IMR-90 (cell line): ENCODE results near the gene DNAJC11. TPM values are rescaled to one million over a fixed set of nuclear protein-coding genes. Genes with fewer than 3 reads are reported as not detected.
A peak's percentile ranks its signal among the peaks of the same experiment; 100 is the strongest.

Source experiments
- ATAC-seq: fragments of 200-7000 bp; cut with Tn5 transposase; 2 replicates; pipeline ENCODE4 v1.9.1; 2020; ENCODE audit warnings: low read depth, mild to moderate bottlenecking, moderate library complexity
- BruUV-seq: library from RNA; stranded (reverse); fragments of 400-500 nt; replicated peaks from 2 replicates; lab custom pipeline; 2021; lab: Mats Ljungman, UMichigan
- CTCF ChIA-PET: fragments of 300-600 bp; formaldehyde crosslinking; extraction: SDS; loops from one replicate; lab custom pipeline; 2021; ENCODE audit warnings: antibody characterized with exemption; lab: Yijun Ruan, JAX
- POLR2A ChIA-PET: fragments of 300-600 bp; sonication (Branson Sonifier 250); formaldehyde crosslinking; loops from one replicate; lab custom pipeline; 2022; ENCODE audit warnings: antibody characterized with exemption; ENCODE audit not compliant: unreplicated experiment; lab: Charles Lee
- DNase-seq: peaks from one replicate; pipeline ENCODE4 v3.0.0; 2013
- H2AFZ ChIP-seq: replicated peaks from 2 replicates; pipeline ENCODE3; 2013; ENCODE audit warnings: low read length, mild to moderate bottlenecking; ENCODE audit not compliant: poor library complexity
- H2AK5ac ChIP-seq: 2 replicates; pipeline ENCODE4 v1.6.1; 2013; ENCODE audit warnings: low read depth, low read length, inconsistent platforms
- H2AK9ac ChIP-seq: replicated peaks from 2 replicates; pipeline ENCODE3; 2013; ENCODE audit warnings: mild to moderate bottlenecking, low read depth, low read length, moderate library complexity; ENCODE audit not compliant: poor library complexity
- H2BK120ac ChIP-seq: 2 replicates; pipeline ENCODE4 v1.6.1; 2013; ENCODE audit warnings: low read depth, low read length, inconsistent platforms
- H2BK15ac ChIP-seq: 3 replicates; pipeline ENCODE4 v1.6.1; 2013; ENCODE audit warnings: low read depth, low read length, inconsistent platforms
- H2BK20ac ChIP-seq: 2 replicates; pipeline ENCODE4 v1.6.1; 2013; ENCODE audit warnings: low read depth, mild to moderate bottlenecking, inconsistent platforms, low read length, moderate library complexity
- H2BK5ac ChIP-seq: 2 replicates; pipeline ENCODE4 v1.6.1; 2013; ENCODE audit warnings: mild to moderate bottlenecking, low read depth, low read length, inconsistent platforms; ENCODE audit not compliant: poor library complexity, severe bottlenecking
- H3K14ac ChIP-seq: replicated peaks from 2 replicates; pipeline ENCODE4 v1.6.1; 2013; ENCODE audit warnings: low read depth, low read length, inconsistent platforms
- H3K18ac ChIP-seq: 2 replicates; pipeline ENCODE4 v1.6.1; 2013; ENCODE audit warnings: low read depth, low read length, control low read depth
- H3K23ac ChIP-seq: 2 replicates; pipeline ENCODE4 v1.6.1; 2013; ENCODE audit warnings: low read depth, low read length, inconsistent platforms
- H3K27ac ChIP-seq: 2 replicates; pipeline ENCODE4 v1.5.1; 2013; ENCODE audit warnings: mild to moderate bottlenecking, control low read depth, low read length; ENCODE audit not compliant: insufficient read depth
- H3K27me3 ChIP-seq: 2 replicates; pipeline ENCODE4 v1.6.1; 2013; ENCODE audit warnings: low read length; ENCODE audit not compliant: control insufficient read depth, insufficient read depth
- H3K36me3 ChIP-seq: 2 replicates; pipeline ENCODE4 v1.6.1; 2013; ENCODE audit warnings: low read length, mixed read lengths; ENCODE audit not compliant: control insufficient read depth, insufficient read depth
- H3K4ac ChIP-seq: 2 replicates; pipeline ENCODE4 v1.6.1; 2013; ENCODE audit warnings: low read depth, low read length, inconsistent platforms
- H3K4me1 ChIP-seq: 2 replicates; pipeline ENCODE4 v1.6.1; 2013; ENCODE audit warnings: low read length, mixed read lengths; ENCODE audit not compliant: control insufficient read depth, insufficient read depth
- H3K4me2 ChIP-seq: 2 replicates; pipeline ENCODE4 v1.6.1; 2013; ENCODE audit warnings: low read depth, mild to moderate bottlenecking, control low read depth, low read length, moderate library complexity
- H3K4me3 ChIP-seq: 2 replicates; pipeline ENCODE4 v1.5.1; 2013; ENCODE audit warnings: low read depth, mild to moderate bottlenecking, control low read depth, low read length, moderate library complexity; ENCODE audit not compliant: insufficient read depth
- H3K56ac ChIP-seq: 2 replicates; pipeline ENCODE4 v1.6.1; 2013; ENCODE audit warnings: low read length, inconsistent platforms; ENCODE audit not compliant: insufficient read depth; ENCODE audit errors: extremely low read depth
- H3K79me1 ChIP-seq, 2 experiments: 2 replicates each; pipeline ENCODE4 v1.6.1; 2013; ENCODE audit warnings: low read length in 2 of 2, inconsistent platforms in 1 of 2, low read depth in 1 of 2
- H3K9ac ChIP-seq: 2 replicates; pipeline ENCODE4 v1.6.1; 2013; ENCODE audit warnings: low read depth, low read length, control low read depth
- H3K9me1 ChIP-seq: 2 replicates; pipeline ENCODE4 v1.6.1; 2013; ENCODE audit warnings: low read length, inconsistent platforms; ENCODE audit not compliant: insufficient read depth
- H3K9me3 ChIP-seq: 2 replicates; pipeline ENCODE4 v1.6.1; 2013; ENCODE audit warnings: low read length; ENCODE audit not compliant: control insufficient read depth, insufficient read depth
- H4K20me1 ChIP-seq: 2 replicates; pipeline ENCODE4 v1.6.1; 2013; ENCODE audit warnings: low read length, inconsistent platforms; ENCODE audit not compliant: insufficient read depth
- H4K5ac ChIP-seq: 2 replicates; pipeline ENCODE4 v1.6.1; 2013; ENCODE audit warnings: mild to moderate bottlenecking, low read depth, low read length, control low read depth
- H4K8ac ChIP-seq, 2 experiments: 2 replicates each; pipeline ENCODE4 v1.6.1; 2013; ENCODE audit warnings: low read depth in 2 of 2, low read length in 2 of 2, control low read depth in 1 of 2, inconsistent platforms in 1 of 2
- H4K91ac ChIP-seq: 2 replicates; pipeline ENCODE4 v1.6.1; 2013; ENCODE audit warnings: low read depth, low read length, inconsistent platforms; ENCODE audit not compliant: insufficient read depth
- BHLHE40 ChIP-seq: fragments of 150-350 bp; IDR thresholded peaks from 2 replicates; pipeline ENCODE4 v1.6.1; 2016; ENCODE audit warnings: mild to moderate bottlenecking, low read depth, low read length
- FOS ChIP-seq: fragments of 150-350 bp; IDR thresholded peaks from 2 replicates; pipeline ENCODE4 v1.6.1; 2016; ENCODE audit warnings: low read depth, low read length
- MAFK ChIP-seq: IDR thresholded peaks from 2 replicates; pipeline ENCODE4 v1.6.1; 2012; ENCODE audit warnings: low read depth, low read length, improper control_type of control experiment
- MAZ ChIP-seq: IDR thresholded peaks from 2 replicates; pipeline ENCODE4 v1.6.1; 2012; ENCODE audit warnings: low read depth, mild to moderate bottlenecking, low read length, improper control_type of control experiment, moderate library complexity, borderline replicate concordance
- MXI1 ChIP-seq: IDR thresholded peaks from 2 replicates; pipeline ENCODE4 v1.6.1; 2012; ENCODE audit warnings: low read depth, mild to moderate bottlenecking, low read length, moderate library complexity, borderline replicate concordance
- NFE2L2 ChIP-seq: fragments of 150-350 bp; IDR thresholded peaks from 2 replicates; pipeline ENCODE4 v1.6.1; 2016; ENCODE audit warnings: low read depth, mild to moderate bottlenecking, low read length
- POLR2A ChIP-seq: IDR thresholded peaks from 2 replicates; pipeline ENCODE4 v1.6.1; 2012; ENCODE audit warnings: mild to moderate bottlenecking, low read depth, low read length
- RAD21 ChIP-seq: IDR thresholded peaks from 2 replicates; pipeline ENCODE4 v1.6.1; 2012; ENCODE audit warnings: low read length, improper control_type of control experiment
- RCOR1 ChIP-seq: IDR thresholded peaks from 2 replicates; pipeline ENCODE4 v1.6.1; 2012; ENCODE audit warnings: mild to moderate bottlenecking, low read length, improper control_type of control experiment; ENCODE audit not compliant: insufficient replicate concordance
- RFX5 ChIP-seq: IDR thresholded peaks from 2 replicates; pipeline ENCODE4 v1.8.0; 2012; ENCODE audit warnings: low read depth, mild to moderate bottlenecking, low read length, moderate library complexity
- SMC3 ChIP-seq: fragments of 150-350 bp; IDR thresholded peaks from 2 replicates; pipeline ENCODE4 v1.6.1; 2016; ENCODE audit warnings: low read depth, mild to moderate bottlenecking, antibody characterized with exemption, low read length, moderate library complexity
- USF2 ChIP-seq: fragments of 150-350 bp; IDR thresholded peaks from 2 replicates; pipeline ENCODE4 v1.6.1; 2017; ENCODE audit warnings: mild to moderate bottlenecking, antibody characterized with exemption, low read length, low read depth
- WGBS, 2 experiments: methylation state at CpG; one replicate each; pipeline versions ENCODE4 v1.1.5 to v1.1.7; 2013; ENCODE audit warnings: missing lambda C conversion rate in 2 of 2; ENCODE audit not compliant: insufficient read length in 1 of 2; ENCODE audit errors: extremely low coverage in 2 of 2; 5-methylcytosine and 5-hydroxymethylcytosine counted together
- dilution Hi-C: fragments of 300-500 bp; cut with HindIII; formaldehyde crosslinking; loops from one replicate; pipeline ENCODE4 v1.14.3; 2018; ENCODE audit warnings: low sequenced_read_pairs; ENCODE audit not compliant: unreplicated experiment
- in situ Hi-C: fragments of 300-500 bp; cut with MboI; formaldehyde crosslinking; loops from 3 replicates; pipeline ENCODE4 v1.14.3; 2019; ENCODE audit warnings: low sequenced_read_pairs, inconsistent platforms, mixed read lengths
- intact Hi-C: fragments of 100-400 bp; cut with micrococcal nuclease; formaldehyde crosslinking; loops from 2 replicates; pipeline ENCODE4 v1.10.0; 2022
- polyA plus RNA-seq, 3 experiments: library from polyadenylated mRNA; depleted of rRNA; stranded (reverse); fragments of >200 nt; gene quantifications; 2 replicates each; pipeline ENCODE4 v1.2.3, GENCODE V29; 2012; ENCODE audit warnings: low replicate concordance in 1 of 3
- total RNA-seq: library from RNA; depleted of rRNA; stranded (reverse); fragments of >200 nt; gene quantifications from 2 replicates; pipeline ENCODE4 v1.2.3, GENCODE V29; 2012
- TF ChIP-seq, protein P1 (sequence below): conservative IDR thresholded peaks from 2 replicates; pipeline ENCODE4 v1.5.1; 2012; ENCODE audit warnings: mild to moderate bottlenecking, low read depth, low read length, improper control_type of control experiment

Gene DNAJC11
- total and polyA plus RNA-seq, 2 of the 4 experiments (the other 2 are of a cell fraction), result 38.7 to 48.5 TPM

- Histone ChIP-seq H3K27ac (no peak overlapping the region), H4K8ac (no peak overlapping the region), H3K18ac (no peak overlapping the region), H3K4ac (no peak overlapping the region), H3K4me3 (no peak overlapping the region), H2AK9ac (peak overlapping the region; percentile 57), H3K4me2 (no peak overlapping the region), H2AFZ (no peak overlapping the region), H3K9ac (no peak overlapping the region), H4K20me1 (peaks cover 64% of the 10 kb centered on the region), H4K91ac (no peak overlapping the region), H3K23ac (no peak overlapping the region), H3K56ac (no peak overlapping the region), H3K9me1 (no peaks in the 10 kb centered on the region), H2BK15ac (no peak overlapping the region), H3K79me1 (peaks cover 5 to 59% of the 10 kb centered on the region in 2 experiments; a peak in 3 of 4 replicates), H2BK20ac (no peak overlapping the region), H3K36me3 (peaks cover 73% of the 10 kb centered on the region), H2BK120ac (no peak overlapping the region), H3K14ac (no peak overlapping the region), H2BK5ac (no peak overlapping the region), H3K4me1 (no peaks in the 10 kb centered on the region), H3K27me3 (no peaks in the 10 kb centered on the region), H4K5ac (no peak overlapping the region), H3K9me3 (no peaks in the 10 kb centered on the region), H2AK5ac (no peak overlapping the region)
- no TSS peak for BruUV-seq
- TF ChIP-seq BHLHE40 (no peak), NFE2L2 (no peak), MAZ (no peak), MAFK (no peak), RFX5 (no peak), FOS (no peak), POLR2A (no peak), RAD21 (no peak), MXI1 (no peak), SMC3 (no peak), RCOR1 (no peak), USF2 (no peak)
- TF ChIP-seq, protein P1, sequence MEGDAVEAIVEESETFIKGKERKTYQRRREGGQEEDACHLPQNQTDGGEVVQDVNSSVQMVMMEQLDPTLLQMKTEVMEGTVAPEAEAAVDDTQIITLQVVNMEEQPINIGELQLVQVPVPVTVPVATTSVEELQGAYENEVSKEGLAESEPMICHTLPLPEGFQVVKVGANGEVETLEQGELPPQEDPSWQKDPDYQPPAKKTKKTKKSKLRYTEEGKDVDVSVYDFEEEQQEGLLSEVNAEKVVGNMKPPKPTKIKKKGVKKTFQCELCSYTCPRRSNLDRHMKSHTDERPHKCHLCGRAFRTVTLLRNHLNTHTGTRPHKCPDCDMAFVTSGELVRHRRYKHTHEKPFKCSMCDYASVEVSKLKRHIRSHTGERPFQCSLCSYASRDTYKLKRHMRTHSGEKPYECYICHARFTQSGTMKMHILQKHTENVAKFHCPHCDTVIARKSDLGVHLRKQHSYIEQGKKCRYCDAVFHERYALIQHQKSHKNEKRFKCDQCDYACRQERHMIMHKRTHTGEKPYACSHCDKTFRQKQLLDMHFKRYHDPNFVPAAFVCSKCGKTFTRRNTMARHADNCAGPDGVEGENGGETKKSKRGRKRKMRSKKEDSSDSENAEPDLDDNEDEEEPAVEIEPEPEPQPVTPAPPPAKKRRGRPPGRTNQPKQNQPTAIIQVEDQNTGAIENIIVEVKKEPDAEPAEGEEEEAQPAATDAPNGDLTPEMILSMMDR, result no peak
- in situ Hi-C loops, result no loop called here
- WGBS, 2 experiments, result 98% methylated on average over 6 of the region's 7 CpGs; no CpG with 5 or more reads in 1 of the 2 experiments
- no peak for DNase-seq
- POLR2A ChIA-PET, result no interaction called here
- CTCF ChIA-PET, result no interaction called here
- dilution Hi-C loops, result no loop called here
- no peak for ATAC-seq
- intact Hi-C loops, result no loop called here
Observed at GRCh38 chr1:6590046-6590445, 111.6 kb downstream of the DNAJC11 start.
